ENCODE measurements around the gene IRX2. TPM values are rescaled to one million over a fixed set of nuclear protein-coding genes. Genes with fewer than 3 reads are reported as not detected.

The IRX2 gene
- total and polyA plus RNA-seq, 2 of the 4 experiments (the other 2 are of a cell fraction): 0.36 to 0.97 TPM

DNA sequence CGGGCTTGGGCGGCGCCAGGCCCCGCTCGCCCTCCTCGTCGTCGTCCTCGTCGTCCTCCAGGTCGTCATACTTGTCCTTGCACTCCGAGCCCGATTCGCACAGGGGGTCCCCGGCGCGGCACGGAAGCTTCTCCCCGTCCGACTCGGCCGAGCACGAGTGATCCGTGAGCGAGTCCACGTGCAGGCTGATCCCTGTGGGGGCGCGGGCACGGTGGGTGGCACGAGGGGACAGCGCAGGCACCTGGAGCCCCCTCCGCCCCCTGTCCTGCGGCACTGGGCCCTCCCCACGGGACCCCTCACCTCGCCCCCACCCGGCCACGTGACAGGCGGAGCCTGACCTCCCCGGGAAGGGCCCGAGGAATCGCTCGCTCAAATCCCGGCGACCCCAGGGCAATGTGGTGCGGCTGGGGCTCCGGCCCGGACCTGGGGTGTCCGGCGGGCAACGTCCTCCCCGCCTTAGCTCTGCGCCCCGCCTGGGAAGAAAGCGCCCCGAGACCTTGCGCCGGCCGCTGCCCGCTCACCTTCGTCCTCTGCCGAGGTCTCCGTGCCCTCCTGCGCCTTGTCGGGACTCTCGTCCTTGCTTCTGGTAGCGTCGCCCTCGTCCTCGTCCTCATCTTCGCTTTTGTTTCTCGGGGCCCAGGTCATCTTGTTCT, 2.5 kb downstream of the IRX2 start:
- Histone ChIP-seq H4K20me1 (ENCODE audit: insufficient read depth, low read length) (no peaks in the 10 kb centered on the region), H3K9ac (ENCODE audit: low read depth, low read length) (no peak overlapping the region), H3K4me3 (ENCODE audit: insufficient read depth, low read depth, low read length) (no peak overlapping the region), H3K79me1 (ENCODE audit: low read depth in 1 of 2, low read length in 2 of 2) (no peaks in the 10 kb centered on the region), H4K8ac (ENCODE audit: low read depth in 2 of 2, low read length in 2 of 2) (no peak overlapping the region), H3K4me2 (ENCODE audit: low read depth, low read length) (no peak overlapping the region), H2BK5ac (ENCODE audit: low read depth, low read length, poor library complexity, severe bottlenecking) (no peak overlapping the region), H4K5ac (ENCODE audit: low read depth, low read length) (no peak overlapping the region), H3K23ac (ENCODE audit: low read depth, low read length) (no peak overlapping the region), H2BK20ac (ENCODE audit: low read depth, low read length) (no peak overlapping the region), H3K9me1 (ENCODE audit: insufficient read depth, low read length) (no peaks in the 10 kb centered on the region), H3K9me3 (ENCODE audit: control insufficient read depth, insufficient read depth, low read length) (peaks cover 7% of the 10 kb centered on the region; the same call in 1 of the 2 replicates), H3K18ac (ENCODE audit: low read depth, low read length) (no peak overlapping the region), H2AFZ (replicated peaks; ENCODE audit: low read length, poor library complexity) (no peak overlapping the region), H3K4ac (ENCODE audit: low read depth, low read length) (no peak overlapping the region), H3K36me3 (ENCODE audit: control insufficient read depth, insufficient read depth, low read length) (no peaks in the 10 kb centered on the region), H2AK5ac (ENCODE audit: low read depth, low read length) (no peak overlapping the region), H3K56ac (ENCODE audit: extremely low read depth, insufficient read depth, low read length) (no peak overlapping the region), H2BK15ac (ENCODE audit: low read depth, low read length) (no peak overlapping the region), H4K91ac (ENCODE audit: insufficient read depth, low read depth, low read length) (no peak overlapping the region), H3K27me3 (ENCODE audit: control insufficient read depth, insufficient read depth, low read length) (peaks cover 30% of the 10 kb centered on the region), H3K14ac (replicated peaks; ENCODE audit: low read depth, low read length) (no peak overlapping the region), H2AK9ac (replicated peaks; ENCODE audit: low read depth, low read length, poor library complexity) (no peak overlapping the region), H2BK120ac (ENCODE audit: low read depth, low read length) (no peak overlapping the region), H3K4me1 (ENCODE audit: control insufficient read depth, insufficient read depth, low read length) (no peaks in the 10 kb centered on the region), H3K27ac (ENCODE audit: insufficient read depth, low read length) (no peak overlapping the region)
- in situ Hi-C loops (cut with MboI; ENCODE audit: low sequenced_read_pairs) (no loop called here), intact Hi-C loops (cut with micrococcal nuclease) (no loop called here), dilution Hi-C loops (cut with HindIII; ENCODE audit: low sequenced_read_pairs, unreplicated experiment) (no loop called here)
- WGBS, 2 experiments (ENCODE audit: extremely low coverage in 2 of 2, insufficient read length in 1 of 2): 5% methylated on average over 18 of the region's 71 CpGs; no CpG with 5 or more reads in 1 of the 2 experiments
- ChIA-PET CTCF (no interaction called here), POLR2A (ENCODE audit: unreplicated experiment) (no interaction called here)
- DNase-seq (no peak), ATAC-seq (ENCODE audit: low read depth) (no peak)
- TF ChIP-seq BHLHE40 (IDR thresholded peaks at IDR 0.05; ENCODE audit: low read depth, low read length) (no peak), POLR2A (IDR thresholded peaks at IDR 0.05; ENCODE audit: low read depth, low read length) (no peak), CHD1 (IDR thresholded peaks at IDR 0.05; ENCODE audit: low read depth, low read length) (no peak), RAD21 (IDR thresholded peaks at IDR 0.05; ENCODE audit: low read length) (no peak), SMC3 (IDR thresholded peaks at IDR 0.05; ENCODE audit: low read depth, low read length) (no peak), ELK1 (IDR thresholded peaks at IDR 0.05; ENCODE audit: borderline replicate concordance, low read depth, low read length) (no peak), RFX5 (IDR thresholded peaks at IDR 0.05; ENCODE audit: low read depth, low read length) (no peak), FOS (IDR thresholded peaks at IDR 0.05; ENCODE audit: low read depth, low read length) (no peak)
- TF ChIP-seq, protein P1, sequence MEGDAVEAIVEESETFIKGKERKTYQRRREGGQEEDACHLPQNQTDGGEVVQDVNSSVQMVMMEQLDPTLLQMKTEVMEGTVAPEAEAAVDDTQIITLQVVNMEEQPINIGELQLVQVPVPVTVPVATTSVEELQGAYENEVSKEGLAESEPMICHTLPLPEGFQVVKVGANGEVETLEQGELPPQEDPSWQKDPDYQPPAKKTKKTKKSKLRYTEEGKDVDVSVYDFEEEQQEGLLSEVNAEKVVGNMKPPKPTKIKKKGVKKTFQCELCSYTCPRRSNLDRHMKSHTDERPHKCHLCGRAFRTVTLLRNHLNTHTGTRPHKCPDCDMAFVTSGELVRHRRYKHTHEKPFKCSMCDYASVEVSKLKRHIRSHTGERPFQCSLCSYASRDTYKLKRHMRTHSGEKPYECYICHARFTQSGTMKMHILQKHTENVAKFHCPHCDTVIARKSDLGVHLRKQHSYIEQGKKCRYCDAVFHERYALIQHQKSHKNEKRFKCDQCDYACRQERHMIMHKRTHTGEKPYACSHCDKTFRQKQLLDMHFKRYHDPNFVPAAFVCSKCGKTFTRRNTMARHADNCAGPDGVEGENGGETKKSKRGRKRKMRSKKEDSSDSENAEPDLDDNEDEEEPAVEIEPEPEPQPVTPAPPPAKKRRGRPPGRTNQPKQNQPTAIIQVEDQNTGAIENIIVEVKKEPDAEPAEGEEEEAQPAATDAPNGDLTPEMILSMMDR (conservative IDR thresholded peaks at IDR 0.05; ENCODE audit: low read depth, low read length): no peak
- BruUV-seq (replicated peaks): no TSS peak
